Left colon (tissue), 2 donors: Measurements from ENCODE around the gene MAN1A1. TPM values are rescaled to one million over a fixed set of nuclear protein-coding genes. Genes with fewer than 3 reads are reported as not detected.

Source experiments
- ATAC-seq: fragments of 200-7000 bp; cut with Tn5 transposase; one replicate; pipeline ENCODE4 v1.9.1; 2020; ENCODE audit warnings: mild to moderate bottlenecking, moderate library complexity
- DNase-seq, 2 donors: peaks; one replicate each; pipeline ENCODE4 v3.0.0-alpha.2; 2020
- intact Hi-C, 2 donors: fragments of 100-400 bp; cut with DNase I in 1 of 2; cut with micrococcal nuclease in 1 of 2; formaldehyde crosslinking; loops; one replicate each; pipeline versions ENCODE4 v1.11.2 to v1.14.0; 2022; cut with DNase I, micrococcal nuclease
- total RNA-seq, 2 donors: library from RNA; stranded (reverse); fragmentation: NEBNext Ultra II Directional; extraction: Animal tissue kit (Norgen Biotek cat#: 25700); gene quantifications; one replicate each; pipeline ENCODE4 v1.2.1, GENCODE V29; 2021
- donor health status: DM: no; HTN: no; CAD: no.
- donor health status: DM: yes; HTN: yes; CAD: no.

The MAN1A1 gene
- total RNA-seq, 2 donors from 2014 or later, result 68.6 to 94.3 TPM

DNA sequence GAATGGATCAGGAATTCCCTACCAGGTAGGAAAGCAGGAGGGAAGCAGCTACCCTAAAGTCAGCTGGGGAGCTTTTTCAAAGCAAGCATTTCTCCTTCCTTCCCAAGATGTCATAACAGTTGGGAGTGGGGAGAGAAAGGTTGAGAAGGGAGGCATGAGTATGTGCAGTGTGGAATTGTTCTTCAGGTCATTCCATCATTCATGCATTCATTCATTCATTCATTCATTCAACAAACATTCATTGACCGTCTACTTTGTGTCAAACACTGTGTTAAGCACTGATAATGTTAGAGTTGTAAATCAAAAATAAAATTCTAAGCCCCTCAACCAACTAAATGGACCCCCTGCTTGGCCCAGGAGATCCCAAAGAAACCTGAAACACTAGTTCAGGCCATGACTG lies 221.9 kb downstream of the MAN1A1 start:
- DNase-seq, result no peak
- no peak for ATAC-seq
- intact Hi-C loops, result no loop called here
